ENCODE results near the gene SNRNP27.

- TF ChIP-seq ZNF274 (IDR thresholded peaks at IDR 0.05; ENCODE audit: low read depth, low read length) (no peak), YY1 (IDR thresholded peaks at IDR 0.05; ENCODE audit: insufficient read depth, insufficient read length) (no peak)
Measured at GRCh38 chr2:69923116-69923515, 29.4 kb downstream of the SNRNP27 start.
